NCI-H748 treated with DMSO at 0.1 percent for 48 hours (cell line): Measurements from ENCODE around the gene CHID1.

Experiments used
- DNase-seq: peaks from one replicate; lab custom pipeline; 2025; lab: John Stamatoyannopoulos, UW

CHID1 gene

DNA sequence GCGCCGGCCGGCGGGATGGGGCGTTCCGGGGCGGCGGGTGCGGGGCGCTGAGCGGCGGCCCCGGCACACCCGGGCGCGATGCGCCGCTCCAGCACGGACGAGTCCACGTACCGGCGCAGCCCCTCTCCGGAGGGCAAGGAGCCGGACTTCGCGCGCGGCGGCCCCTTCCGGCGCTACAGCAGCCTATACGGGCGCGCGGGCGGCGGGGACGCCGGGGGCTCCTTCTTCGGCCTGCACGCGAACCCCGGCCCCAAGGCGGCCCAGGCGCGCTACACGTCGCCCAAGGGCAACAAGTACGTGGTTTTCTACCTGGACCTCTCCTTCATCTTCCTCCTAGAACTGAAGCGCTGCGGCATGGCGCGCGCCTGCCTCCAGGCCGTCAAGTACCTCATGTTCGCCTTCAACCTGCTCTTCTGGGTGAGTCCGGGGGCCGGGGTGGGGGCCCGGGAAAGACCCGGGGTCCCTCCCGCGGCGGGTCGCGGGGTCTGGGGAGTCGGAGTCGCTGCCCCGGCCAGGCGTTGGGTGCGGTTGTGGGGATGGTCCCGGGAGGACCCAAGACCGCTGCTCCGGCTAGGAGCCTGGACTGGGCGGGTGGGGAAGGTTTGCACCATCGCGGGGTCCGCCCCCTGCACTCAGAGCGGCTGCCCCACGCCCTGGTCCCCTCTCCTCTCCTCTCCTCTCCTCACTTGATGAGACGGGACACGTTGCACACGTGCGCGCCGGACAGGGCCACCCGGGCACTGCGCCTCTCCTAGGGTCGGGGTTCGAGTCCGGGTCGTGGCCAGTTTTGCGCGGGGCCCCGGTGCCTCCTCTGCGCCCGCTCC is 60.4 kb downstream of the CHID1 start:
- DNase-seq: no peak

DNA sequence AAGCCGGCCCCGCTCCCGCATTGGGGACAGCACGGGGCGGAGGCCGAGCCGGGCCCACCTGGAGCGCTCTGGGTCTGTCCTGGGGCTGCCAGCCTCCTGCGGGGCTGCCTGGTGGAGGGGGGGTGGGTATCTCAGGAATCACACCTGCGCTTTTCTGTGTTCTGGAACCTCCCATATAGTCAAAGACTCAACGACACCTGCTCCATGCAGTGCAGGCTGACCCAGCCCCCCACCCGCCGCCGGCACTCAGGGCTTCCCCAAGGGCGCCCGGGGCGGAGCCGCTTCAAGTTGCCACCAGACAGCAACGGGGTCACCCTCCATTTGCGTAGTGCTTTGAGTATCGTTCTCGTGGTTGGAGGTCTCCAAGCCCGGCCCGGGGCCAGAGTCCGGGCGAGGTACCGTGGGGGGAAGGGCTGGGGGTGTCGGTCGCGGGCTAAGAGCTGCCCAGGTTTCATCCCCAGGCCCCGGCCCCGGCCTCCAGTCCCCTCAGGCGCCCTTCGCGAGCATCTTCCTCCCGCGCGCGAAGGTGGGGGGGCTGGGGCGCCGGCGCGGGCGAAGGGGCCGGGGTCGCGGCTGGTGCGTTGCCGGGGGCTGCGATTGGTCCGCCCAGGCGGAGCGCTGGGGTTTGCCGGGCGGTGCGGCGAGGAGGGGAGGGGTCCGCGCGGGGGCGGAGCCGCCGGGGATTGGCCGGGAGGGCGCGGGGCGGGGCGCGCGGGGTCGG is 61.3 kb downstream of the CHID1 start:
- peak; percentile 33 for DNase-seq

DNA sequence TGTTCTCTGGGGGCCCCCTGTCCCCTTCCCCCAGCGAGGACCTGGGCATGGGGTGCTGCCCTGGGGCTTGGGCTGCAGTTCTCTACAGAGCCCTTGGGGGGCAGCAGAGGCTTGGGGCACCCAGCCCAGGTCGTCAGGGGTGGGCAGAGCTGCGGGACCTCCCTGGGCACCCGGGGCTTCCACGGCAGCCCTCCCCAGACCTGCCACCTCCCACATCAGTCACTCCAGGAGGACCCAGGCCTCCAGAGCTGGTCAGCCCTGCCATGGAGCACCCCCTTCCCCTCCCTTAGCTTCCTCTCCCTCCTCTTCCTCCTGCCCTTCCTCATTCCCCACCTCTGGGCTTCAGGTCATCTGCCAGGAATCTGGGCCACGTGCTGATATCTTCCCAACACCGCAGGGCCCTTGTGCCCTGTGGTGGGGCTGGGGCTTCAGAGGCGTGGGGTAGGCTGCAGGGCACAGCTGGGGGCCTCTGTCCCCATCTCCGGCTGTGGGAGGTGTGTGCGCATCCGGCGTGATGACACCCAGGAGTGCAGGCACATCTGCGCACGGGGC is 62.2 kb downstream of the CHID1 start:
- DNase-seq: no peak

DNA sequence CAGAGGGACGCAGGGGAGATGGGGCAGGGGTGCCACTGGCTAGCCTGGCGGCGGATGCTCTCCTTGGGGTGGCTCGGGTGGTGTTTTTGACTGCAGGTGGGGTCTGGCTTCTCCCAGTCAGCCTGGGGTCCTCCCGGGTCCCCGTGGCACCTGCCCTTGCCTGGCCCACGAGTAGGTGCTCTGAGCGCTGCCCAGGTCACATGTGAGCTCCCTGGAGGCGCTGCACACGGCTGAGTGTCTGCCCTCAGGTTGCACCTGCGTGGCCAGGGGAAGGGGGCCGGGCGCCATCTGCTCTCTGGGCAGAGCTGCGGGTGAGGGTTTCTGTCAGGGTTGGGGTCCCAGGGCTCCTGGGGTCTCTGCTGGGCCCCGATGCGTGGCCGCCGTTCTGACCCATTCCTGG is 62.7 kb downstream of the CHID1 start:
- no peak for DNase-seq

DNA sequence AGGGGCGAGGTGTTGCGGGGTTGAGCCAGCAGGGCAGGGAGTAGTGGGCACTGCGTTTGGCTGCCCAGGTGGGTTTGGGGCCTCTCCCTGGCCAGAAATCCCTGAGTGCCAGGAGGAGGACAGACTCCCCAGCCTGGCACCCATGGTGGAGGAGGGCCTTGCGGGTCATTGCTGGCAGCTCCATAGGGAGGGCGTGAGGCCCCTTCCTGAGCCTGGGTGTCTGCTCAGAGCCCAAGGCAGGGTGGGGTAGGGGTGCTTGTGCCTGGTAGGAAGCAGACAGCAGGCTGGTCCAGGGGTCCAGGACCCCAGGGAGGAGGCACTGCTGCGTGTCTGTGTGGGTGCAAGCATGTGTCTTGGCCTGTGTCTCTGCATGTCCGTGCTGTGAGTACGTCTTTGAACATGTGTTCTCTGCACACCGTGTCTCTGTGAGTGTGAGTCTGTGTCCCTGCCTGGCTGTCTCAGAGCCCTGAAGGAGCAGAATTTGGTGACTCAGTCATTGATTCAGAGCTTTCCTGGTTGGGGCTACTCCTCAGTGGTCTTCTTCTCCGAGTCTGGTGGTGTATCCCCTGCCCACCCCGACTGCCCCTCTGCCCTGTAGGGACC is 64.0 kb downstream of the CHID1 start:
- DNase-seq: no peak

DNA sequence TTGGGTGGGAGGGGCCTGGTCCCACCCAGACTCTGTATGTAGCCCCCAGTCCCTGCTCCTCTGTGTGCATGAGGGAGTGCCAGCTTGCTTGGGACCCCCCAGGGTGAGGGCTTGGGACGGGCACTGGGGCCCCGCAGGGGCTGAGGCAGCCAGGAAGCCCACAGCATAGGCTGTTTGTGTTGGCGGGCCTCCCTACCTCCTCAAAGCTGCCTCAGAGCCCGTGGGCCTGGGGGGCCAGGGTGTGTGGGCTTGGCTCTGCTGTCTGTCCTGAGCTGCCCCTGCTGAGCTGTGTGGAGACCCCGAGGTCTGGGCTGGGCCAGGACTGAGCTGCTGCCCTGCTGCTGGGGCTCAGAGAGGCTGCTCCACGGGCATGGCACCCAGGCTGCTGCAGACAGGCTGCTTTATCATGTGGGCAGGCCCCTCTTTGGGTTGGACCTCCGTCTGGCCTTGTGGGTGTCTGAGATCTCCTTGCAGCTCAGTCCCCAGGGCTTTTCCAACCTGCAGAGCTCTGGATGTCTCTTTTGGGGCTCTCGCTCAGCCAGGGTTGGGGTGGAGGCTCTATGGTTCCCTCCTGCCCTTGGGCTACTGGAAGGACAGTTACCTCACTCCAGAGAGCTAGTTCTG is 64.6 kb downstream of the CHID1 start:
- DNase-seq: no peak

DNA sequence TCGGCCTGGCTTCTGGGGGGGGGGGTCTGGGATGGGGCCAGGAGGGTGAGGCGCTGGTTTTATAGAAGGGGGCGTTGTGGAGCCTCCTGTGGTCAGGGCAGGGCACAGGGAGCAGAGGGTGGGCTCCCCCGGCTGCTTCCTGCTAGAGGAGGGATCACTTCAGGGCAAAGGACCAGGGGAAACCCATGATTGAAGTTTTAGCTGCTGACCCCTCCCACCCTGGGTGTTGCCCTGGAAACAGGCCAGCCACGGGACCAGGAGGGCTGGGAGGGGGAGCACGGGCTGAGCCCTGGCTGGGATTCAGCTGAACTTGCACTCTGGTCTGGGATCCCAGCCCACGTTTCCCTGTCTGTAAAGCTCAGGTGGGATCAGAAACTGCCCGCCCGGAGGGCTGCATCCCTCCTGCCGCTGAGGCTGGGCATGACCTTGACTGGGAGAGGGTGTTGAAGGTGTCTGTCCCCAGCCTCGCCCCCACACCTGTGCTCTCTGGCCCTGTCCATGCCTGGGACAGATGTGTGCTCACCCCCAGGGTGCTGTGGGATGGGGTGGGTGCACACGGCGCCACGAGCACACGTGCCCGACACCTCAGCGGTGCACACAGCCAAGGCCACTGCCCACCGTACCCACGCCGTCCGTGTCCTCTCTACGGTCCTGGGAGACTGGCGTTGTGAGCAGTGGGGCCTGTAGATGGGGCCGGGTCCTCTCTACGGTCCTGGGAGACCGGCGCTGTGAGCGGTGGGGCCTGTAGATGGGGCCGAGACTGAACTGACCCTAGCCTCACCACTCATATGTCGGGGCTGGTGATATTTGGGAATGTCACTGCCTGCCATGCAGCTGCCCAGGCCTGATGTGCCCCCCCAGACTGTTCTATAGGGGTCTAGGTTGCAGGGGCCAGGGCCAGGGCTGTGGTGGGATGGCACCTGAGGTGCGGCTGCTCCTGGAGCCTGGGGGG is 65.6 kb downstream of the CHID1 start:
- no peak for DNase-seq

DNA sequence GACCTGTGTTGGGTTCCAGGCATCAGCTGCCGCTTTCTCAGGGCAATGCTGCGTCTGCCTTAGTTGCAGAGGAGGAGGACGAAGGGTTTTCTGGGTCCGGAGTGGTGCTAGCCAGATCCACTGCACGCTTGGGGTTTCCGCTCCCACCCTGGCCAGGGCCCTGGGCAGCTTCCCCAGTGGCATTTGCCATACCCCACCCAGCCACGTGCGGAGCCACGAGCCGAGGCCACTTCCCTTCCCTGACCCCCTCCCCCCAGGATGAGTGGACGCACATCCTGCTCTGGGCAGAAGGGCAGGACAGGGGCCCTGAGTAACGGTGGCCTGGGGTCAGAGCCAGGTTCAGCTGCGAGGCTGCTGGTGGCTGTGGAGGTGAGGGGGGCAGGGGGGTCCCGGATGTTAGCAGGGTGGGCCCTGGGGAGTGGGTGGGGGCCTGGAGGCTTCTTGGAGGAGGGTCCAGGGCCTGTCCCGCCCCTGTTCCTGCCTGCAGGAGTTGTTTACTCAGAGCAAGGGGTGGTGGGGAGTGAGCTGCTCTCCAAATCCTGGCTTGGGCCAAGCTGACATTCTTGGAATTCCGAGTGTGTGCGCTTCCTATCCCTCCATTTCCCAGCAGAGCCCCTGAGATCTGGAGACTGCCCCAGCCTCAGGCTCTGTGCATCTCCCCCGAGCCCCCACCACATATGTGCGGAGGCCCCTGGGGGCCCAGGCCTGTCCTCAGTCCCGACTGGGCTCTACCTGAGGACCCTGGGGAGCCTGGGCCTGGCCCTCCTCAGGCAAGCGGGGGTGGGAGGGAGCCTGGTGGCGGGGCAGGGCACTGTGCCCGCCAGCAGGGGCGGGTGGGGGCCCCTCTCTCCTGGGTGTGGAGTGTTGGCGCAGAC is 66.6 kb downstream of the CHID1 start:
- no peak for DNase-seq

DNA sequence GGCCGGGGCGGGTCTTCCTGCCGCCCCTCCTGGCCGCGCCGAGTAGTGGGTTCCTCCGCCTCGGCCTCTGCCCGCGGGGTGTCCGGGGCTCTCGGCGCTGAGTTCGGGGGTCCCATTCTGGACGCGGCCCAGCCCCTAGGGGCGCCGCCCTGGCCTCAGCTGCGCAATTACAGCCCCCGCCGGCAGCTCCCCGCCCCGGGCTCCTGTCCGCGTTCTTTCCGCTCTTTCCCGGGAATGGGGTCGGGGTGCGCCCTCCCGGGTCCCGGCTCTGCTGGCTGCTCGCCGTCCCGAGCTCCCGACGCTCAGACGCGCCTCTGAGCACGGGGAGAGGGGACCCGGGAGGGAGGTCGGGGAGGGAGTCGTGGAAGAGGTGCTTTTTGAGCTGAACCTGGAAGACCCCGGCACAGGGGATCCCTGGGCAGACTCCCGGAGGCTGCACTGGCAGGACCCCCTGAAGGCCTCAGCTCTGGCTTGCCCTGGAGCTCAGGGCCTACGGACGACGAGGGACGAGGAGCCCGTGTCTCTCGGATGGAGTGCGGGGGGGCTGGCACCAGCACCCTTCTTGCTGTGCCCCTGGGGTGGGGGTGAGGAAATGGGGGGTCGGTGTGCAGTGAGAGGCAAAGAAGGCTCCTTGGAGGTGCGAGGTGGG is 67.4 kb downstream of the CHID1 start:
- no peak for DNase-seq

DNA sequence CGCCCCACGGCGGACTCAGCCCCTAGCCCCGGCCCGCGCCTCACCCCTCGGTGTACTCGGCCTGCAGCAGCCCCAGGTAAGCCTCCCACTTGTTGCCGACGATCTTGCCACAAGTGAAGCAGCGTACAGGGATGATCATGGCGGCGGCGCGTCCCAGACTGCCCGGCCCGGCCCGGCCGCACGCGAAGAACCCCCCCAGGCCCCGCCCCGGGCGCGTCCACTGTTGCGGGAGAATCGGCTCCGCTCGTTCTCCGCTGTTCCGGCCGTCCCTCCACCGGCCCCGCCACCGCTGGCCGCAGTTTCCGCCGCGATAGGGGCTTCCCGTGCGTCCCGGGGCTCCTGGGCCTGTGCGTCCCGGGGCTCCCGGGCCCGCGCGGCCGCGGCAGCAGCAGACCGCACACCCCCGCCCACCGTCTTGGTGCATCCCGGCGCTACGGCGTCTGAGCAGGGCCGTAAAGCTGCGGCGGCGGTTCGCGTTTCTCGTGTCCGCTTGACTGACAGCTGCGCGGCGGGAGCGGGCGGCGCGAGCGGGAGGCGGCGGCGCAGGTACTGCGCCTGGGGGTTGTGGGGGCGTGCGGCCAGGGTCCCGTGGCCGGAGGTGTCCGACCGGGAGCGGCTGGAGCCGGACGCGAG is 68.1 kb downstream of the CHID1 start, which contains the start of the genes POLR2L and TSPAN4:
TSS of gene POLR2L (minus strand) at position 160 of the 633 bp plus-strand sequence. CDS start at position 139, 21 bp downstream.
TSS of gene TSPAN4 (plus strand) at position 483 of the 633 bp plus-strand sequence. CDS start 7,453 bp downstream, outside the sequence.
- DNase-seq: peak; percentile 60

DNA sequence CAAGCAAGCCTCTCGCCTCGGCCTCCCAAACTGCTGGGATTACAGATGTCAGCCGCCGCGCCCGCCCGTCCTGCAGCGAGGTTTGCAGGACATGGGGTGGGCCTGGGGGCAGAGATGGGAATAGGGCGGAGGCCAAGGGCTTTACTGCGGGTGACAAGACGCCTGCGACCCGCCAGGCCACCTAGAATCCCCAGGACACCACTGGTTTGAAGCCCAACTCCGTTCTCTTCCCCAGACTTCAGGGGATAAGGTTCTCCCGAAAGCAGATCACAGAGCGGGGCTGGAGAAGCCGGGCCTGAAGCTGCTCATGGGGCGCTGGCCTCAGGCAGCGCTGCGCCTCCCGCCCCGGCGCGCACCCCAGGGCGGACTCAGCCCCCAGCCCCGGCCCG is 68.6 kb downstream of the CHID1 start:
- DNase-seq: no peak

DNA sequence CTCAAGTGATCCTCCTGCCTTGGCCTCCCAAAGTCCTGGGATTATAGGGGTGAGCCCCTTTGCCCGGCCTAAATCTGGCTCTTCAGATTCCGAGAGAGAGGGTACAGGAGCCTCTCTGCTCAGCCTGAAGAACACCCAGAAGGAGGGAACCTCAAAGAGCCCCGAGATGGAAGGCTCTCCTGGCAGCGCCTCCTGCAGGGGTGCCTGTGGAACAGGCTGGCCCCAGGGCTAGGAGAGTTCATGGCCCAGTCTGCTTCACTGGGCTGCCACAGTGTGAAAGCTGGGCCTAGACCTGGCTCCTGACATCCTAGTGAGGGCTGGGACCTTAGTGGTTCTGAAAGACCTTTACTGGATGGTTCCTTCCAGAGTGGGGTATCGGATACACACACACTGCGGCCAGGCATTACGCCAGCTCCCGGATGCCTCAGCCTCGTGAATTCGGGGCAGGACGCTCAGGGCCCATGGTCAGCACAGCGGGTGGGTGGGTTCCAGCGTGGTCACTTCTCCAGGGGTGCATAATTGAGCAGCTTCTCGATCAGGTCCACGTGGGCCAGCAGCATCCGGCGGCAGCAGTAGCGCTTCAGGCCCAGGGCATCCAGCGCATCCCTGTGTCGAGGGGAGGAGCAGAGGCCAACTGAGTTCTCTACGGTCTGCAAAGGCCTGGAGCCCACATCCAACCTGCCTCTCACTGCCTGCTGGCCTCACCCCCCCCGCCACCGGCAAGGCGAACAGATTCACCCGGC is 70.6 kb downstream of the CHID1 start:
- no peak for DNase-seq

DNA sequence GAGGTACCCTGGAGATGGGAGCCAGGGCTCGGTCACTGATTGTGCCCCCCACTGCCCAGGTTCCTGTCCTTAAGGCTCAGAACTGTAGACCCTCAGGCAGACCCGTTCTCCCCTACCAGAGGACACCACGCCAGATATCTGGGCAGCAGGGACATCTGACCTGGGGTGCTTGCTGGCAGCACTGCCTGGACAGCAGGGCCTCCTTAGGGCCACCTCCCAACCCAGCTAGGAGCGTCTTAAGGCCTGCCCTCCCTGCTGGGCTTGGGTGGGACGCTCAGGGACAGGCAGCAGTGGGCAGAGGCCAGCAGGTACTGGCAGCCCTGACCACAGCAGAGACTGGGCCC is 71.4 kb downstream of the CHID1 start:
- DNase-seq: no peak

DNA sequence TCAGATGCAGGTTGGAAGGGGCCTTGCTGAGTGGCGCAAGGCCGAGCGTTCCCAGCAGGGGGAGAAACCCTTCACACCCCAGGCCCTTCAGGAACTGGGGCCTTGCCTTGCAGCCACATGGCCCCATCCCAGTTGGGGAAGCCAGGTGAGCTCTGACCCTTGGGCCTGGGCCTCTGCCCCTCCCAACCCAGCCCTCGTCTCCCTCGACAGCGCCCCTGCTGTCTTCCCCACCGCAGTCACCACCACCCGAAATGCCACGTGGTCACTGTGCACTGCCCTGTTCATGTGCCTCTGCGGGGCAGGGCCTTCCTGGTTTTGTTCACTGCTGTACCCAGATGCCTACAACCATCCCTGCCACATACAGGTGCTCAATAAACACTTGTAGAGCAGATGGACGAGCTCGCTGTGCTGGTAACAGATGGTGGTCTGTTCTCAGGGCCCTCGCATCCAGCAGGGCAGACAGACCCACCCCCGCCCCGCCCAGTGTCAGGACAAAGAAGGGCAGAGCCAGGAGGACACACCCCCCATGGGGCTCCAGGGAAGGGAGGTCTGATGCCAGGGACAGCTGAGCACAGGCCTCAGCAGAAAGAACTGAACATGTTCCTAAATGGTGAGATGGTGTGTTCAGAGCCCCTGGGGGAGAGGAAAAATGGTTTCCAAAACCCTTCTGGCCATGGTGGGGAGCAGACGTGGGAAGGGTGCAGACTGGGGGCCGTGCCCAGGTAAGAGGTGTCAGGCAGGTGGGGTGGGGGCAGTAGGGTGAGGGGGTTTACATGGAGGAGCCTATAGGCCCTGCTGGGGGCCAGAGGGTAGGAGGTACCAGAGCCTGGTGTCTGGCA is 72.0 kb downstream of the CHID1 start:
- DNase-seq: no peak

DNA sequence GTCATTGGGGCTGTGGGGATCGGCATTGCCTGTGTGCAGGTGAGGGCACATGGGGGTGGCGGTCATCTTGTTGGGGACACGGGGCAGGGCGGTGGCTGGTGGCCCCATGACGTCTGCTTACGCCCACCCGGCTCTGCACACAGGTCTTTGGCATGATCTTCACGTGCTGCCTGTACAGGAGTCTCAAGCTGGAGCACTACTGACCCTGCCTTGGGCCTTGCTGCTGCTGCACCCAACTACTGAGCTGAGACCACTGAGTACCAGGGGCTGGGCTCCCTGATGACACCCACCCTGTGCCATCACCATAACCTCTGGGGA is 72.7 kb downstream of the CHID1 start:
- DNase-seq: no peak

DNA sequence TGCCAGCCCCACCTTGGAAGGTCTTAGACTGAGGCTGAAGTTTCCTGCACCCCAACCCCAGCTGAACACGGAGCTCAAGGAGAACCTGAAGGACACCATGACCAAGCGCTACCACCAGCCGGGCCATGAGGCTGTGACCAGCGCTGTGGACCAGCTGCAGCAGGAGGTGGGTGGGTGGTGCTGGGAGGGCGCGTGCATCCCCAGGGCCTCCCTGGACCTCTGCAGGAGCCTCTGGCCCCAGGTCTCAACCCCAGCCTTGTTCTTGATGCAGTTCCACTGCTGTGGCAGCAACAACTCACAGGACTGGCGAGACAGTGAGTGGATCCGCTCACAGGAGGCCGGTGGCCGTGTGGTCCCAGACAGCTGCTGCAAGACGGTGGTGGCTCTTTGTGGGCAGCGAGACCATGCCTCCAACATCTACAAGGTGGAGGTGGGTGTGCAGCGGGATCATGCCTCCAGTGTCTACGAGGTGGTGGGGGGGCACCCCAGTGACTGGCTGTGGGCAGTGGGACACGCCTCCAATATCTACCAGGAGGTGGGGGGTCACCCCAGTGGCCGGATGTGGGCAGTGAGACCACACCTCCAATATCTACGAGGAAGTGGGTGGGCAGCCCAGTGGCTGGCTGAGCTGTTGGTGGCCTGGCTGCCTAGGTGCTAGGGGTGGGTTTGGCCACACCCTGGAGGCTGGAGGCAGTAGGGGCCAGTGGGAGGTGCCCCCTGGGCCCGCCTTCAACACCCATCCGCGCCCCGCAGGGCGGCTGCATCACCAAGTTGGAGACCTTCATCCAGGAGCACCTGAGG is 73.2 kb downstream of the CHID1 start:
- DNase-seq: no peak

DNA sequence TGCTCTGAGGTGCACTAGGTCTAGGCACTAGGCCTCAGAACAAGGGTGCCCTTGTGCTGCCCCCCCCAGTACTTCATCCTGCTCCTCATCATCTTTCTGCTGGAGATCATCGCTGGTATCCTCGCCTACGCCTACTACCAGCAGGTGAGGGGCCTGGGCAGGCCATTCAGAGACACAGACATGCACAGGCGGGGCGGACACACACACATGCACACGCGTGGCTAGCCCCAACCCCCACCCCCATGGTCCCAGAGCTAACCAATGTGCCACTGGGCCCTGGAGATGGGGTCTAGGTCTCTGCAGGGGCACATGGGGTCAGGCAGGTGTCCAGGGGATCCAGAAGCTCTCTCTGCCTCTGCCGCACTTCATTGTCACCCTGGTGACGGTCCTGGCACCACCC is 73.9 kb downstream of the CHID1 start:
- DNase-seq: no peak
